Glutamatergic neuron (in vitro differentiated cells): ENCODE measurements around the gene PRKCA. TPM values are rescaled to one million over a fixed set of nuclear protein-coding genes. Genes with fewer than 3 reads are reported as not detected.

Experiments
- DNase-seq: peaks from one replicate; pipeline ENCODE4 v3.0.0; 2022
- H3K27ac Mint-ChIP-seq: one replicate; pipeline ENCODE4 v1.8.0; 2020; ENCODE audit warnings: mild to moderate bottlenecking, mixed read lengths, inconsistent platforms; ENCODE audit not compliant: unreplicated experiment
- H3K27me3 Mint-ChIP-seq: one replicate; pipeline ENCODE4 v1.8.0; 2020; ENCODE audit warnings: mild to moderate bottlenecking, moderate library complexity, mixed read lengths, inconsistent platforms; ENCODE audit not compliant: unreplicated experiment
- H3K36me3 Mint-ChIP-seq: one replicate; pipeline ENCODE4 v1.8.0; 2020; ENCODE audit warnings: mild to moderate bottlenecking, mixed read lengths, inconsistent platforms; ENCODE audit not compliant: unreplicated experiment
- H3K4me1 Mint-ChIP-seq: one replicate; pipeline ENCODE4 v1.8.0; 2020; ENCODE audit warnings: mild to moderate bottlenecking, low read depth, mixed read lengths, inconsistent platforms; ENCODE audit not compliant: unreplicated experiment
- H3K4me3 Mint-ChIP-seq: one replicate; pipeline ENCODE4 v1.8.0; 2020; ENCODE audit warnings: mild to moderate bottlenecking, mixed read lengths, inconsistent platforms; ENCODE audit not compliant: unreplicated experiment
- H3K9me3 Mint-ChIP-seq: one replicate; pipeline ENCODE4 v1.8.0; 2020; ENCODE audit warnings: mild to moderate bottlenecking, moderate library complexity, mixed read lengths, inconsistent platforms; ENCODE audit not compliant: unreplicated experiment
- total RNA-seq: library from RNA; stranded (reverse); fragmentation: NEBNext Ultra II Directional; extraction: Animal tissue kit (Norgen Biotek cat#: 25700); gene quantifications from one replicate; pipeline ENCODE4 v1.2.1, GENCODE V29; 2021; ENCODE audit not compliant: unreplicated experiment
- TF ChIP-seq, protein P1 (sequence below): fragments of 200-600 bp; sonication (generic); IDR thresholded peaks from one replicate; pipeline ENCODE4 v1.5.0; 2021; ENCODE audit not compliant: partially characterized antibody, unreplicated experiment

The PRKCA gene
- total RNA-seq, 1 donor from 2014 or later, result 2.2 TPM

DNA sequence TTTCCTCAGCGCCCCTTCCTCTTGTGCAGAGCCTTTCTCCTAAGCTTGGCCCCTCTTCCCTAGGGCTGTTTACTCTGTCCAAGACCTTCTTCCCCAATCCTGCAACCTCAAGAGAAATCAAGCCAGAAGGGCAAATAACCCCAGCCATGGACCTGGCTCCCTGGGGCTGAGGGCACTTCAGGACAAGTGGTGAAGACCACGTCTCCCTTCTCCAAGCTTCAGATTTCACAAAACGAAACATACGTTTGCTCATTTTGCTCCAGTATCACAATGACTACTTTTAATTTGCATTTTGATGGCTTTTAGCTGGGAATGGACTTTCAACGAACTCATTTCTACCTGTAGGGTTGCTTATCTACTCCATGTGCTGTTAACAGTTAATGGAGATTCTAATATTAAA is 392.7 kb downstream of the PRKCA start:
- Mint-ChIP-seq H3K27me3 (no peaks in the 10 kb centered on the region), H3K9me3 (peaks cover 5% of the 10 kb centered on the region), H3K36me3 (peaks cover 19% of the 10 kb centered on the region), H3K4me1 (no peaks in the 10 kb centered on the region), H3K27ac (no peak overlapping the region), H3K4me3 (no peak overlapping the region)
- TF ChIP-seq, protein P1, sequence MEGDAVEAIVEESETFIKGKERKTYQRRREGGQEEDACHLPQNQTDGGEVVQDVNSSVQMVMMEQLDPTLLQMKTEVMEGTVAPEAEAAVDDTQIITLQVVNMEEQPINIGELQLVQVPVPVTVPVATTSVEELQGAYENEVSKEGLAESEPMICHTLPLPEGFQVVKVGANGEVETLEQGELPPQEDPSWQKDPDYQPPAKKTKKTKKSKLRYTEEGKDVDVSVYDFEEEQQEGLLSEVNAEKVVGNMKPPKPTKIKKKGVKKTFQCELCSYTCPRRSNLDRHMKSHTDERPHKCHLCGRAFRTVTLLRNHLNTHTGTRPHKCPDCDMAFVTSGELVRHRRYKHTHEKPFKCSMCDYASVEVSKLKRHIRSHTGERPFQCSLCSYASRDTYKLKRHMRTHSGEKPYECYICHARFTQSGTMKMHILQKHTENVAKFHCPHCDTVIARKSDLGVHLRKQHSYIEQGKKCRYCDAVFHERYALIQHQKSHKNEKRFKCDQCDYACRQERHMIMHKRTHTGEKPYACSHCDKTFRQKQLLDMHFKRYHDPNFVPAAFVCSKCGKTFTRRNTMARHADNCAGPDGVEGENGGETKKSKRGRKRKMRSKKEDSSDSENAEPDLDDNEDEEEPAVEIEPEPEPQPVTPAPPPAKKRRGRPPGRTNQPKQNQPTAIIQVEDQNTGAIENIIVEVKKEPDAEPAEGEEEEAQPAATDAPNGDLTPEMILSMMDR, result no peak
- no peak for DNase-seq

DNA sequence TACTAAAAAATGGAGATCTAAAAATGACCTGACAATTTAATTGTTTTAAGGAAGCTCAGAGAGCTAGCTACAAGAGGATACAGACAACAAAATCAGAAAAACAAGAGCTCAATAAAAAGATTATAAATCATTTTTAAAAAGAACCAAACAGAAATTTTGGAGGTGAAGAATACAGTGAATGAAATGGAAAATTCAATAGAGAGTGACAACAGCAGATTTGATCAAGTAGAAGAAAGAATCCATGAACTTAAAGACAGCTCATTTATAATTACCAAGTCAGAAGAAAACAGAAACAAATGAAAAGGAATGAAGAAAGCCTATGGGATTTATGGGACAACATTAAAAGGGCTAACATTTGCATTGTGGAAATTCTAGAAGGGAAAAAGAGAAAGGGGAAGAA is 395.9 kb downstream of the PRKCA start:
- H3K27me3 Mint-ChIP-seq, result no peaks in the 10 kb centered on the region
- H3K4me1 Mint-ChIP-seq, result no peaks in the 10 kb centered on the region
- H3K27ac Mint-ChIP-seq, result no peak overlapping the region
- H3K4me3 Mint-ChIP-seq, result no peak overlapping the region
- TF ChIP-seq, protein P1, result no peak
- DNase-seq, result no peak
- H3K9me3 Mint-ChIP-seq, result peaks cover 5% of the 10 kb centered on the region
- H3K36me3 Mint-ChIP-seq, result peaks cover 19% of the 10 kb centered on the region

DNA sequence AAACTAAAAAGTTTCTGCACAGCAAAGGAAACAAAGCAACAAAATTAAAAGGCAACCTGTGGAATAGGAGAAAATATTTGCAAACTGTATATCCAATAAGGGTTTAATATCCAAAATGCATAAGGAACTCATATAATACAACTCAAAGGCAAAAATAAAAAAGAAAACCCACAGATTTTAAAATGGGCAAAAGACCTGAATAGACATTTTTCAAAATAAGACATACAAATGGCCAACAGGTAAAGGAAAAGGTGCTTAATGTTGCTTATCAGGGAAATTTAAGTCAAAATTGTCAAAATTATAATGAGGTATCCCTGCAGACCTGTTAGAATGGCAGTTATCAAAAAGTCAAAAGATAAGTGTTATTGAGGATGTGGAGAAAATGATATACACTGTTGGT is 399.0 kb downstream of the PRKCA start:
- Mint-ChIP-seq H3K27ac (no peak overlapping the region), H3K4me3 (no peak overlapping the region), H3K27me3 (no peaks in the 10 kb centered on the region), H3K36me3 (peaks cover 19% of the 10 kb centered on the region), H3K4me1 (peaks cover 5% of the 10 kb centered on the region), H3K9me3 (peaks cover 5% of the 10 kb centered on the region)
- TF ChIP-seq, protein P1, result no peak
- no peak for DNase-seq

DNA sequence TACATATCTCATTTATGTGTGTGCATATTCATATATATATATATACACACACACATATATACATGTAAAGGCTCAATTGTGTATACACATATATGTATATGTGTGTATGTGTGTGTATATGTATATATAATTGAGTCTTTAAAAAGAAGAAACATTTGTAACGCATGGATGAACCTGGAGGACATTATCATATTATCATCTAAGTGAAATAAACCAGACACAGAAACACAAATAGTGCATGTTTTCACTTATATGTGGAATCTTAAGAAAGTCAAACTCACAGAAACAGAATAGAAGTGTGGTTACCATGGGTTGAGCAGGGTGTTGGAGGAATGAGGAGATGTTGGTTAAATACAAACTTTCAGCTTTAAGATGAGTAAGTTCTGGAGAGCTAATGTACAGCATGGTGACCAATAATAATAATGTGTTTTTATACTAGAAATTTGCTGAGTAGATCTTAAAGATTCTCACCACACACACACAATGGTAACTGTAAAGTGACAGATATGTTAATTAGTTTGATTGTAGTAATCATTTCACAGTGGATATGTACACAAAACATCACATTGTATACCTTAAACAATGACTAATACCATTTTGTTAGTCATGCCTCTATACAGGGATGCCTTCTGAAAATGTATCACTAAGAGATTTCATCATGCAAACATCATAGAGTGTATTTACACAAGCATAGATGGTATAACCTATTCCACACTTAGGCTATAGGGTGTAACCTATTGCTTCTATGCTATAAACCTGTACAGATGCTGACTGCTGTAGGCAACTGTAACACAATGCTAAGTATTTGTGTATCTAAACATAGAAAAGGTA is 399.9 kb downstream of the PRKCA start:
- H3K4me1 Mint-ChIP-seq, result peaks cover 5% of the 10 kb centered on the region
- H3K27ac Mint-ChIP-seq, result no peak overlapping the region
- TF ChIP-seq, protein P1, result no peak
- peaks cover 6% of the 10 kb centered on the region for H3K9me3 Mint-ChIP-seq
- H3K27me3 Mint-ChIP-seq, result no peaks in the 10 kb centered on the region
- no peak for DNase-seq
- H3K36me3 Mint-ChIP-seq, result peaks cover 12% of the 10 kb centered on the region
- no peak overlapping the region for H3K4me3 Mint-ChIP-seq

DNA sequence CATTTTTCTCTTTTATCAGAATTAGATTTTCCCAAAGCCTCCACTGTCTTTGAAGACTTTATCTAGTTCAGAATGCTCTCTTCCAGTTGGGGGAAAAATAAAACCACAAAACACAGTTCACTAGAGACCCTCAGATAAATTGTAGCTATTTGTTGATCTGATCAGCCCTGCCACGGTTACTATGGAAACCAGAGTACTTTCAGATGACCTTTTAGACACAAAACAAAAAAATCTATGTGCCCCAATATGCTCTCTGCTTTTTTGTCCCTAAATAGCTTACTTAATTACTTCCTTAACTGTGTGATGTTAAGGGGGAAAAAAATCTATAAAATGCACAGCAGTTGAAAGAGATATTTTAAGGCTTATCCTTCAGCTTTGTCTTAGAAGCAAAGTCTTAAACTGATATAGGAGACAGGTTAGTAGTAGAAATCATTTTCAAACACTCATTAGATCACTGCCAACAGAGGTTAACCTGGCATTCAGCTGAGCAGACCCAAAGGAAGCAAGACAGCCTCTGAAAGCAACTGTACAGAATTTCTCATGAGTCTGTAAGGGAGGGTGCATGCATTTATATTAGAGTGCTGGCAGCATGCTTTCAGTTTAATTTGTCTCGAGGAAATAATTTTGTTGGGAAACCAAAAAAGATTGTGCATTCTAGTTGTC is 402.6 kb downstream of the PRKCA start:
- no peaks in the 10 kb centered on the region for H3K36me3 Mint-ChIP-seq
- H3K4me1 Mint-ChIP-seq, result peaks cover 5% of the 10 kb centered on the region
- no peak for DNase-seq
- H3K27me3 Mint-ChIP-seq, result no peaks in the 10 kb centered on the region
- no peak overlapping the region for H3K4me3 Mint-ChIP-seq
- H3K9me3 Mint-ChIP-seq, result peaks cover 4% of the 10 kb centered on the region
- H3K27ac Mint-ChIP-seq, result no peak overlapping the region
- TF ChIP-seq, protein P1, result no peak
